ENCODE data around the gene AGPS.

Gene AGPS

GRCh38 chr2:177449159-177449558, 56.6 kb downstream of the AGPS start:
- H3K36me3 ChIP-seq (ENCODE audit: control insufficient read depth in 2 of 2, insufficient read depth in 1 of 2, low read length in 2 of 2): peaks cover 0 to 32% of the 10 kb centered on the region in 2 experiments; a peak in 2 of 3 replicates
- no peaks in the 10 kb centered on the region for H3K9me3 ChIP-seq (ENCODE audit: control insufficient read depth, insufficient read depth, low read depth, low read length)
- H3K27ac ChIP-seq (ENCODE audit: extremely low read depth, low read depth, low read length): no peak overlapping the region
- TF ChIP-seq ZNF184 (tag by site-specific recombination; IDR thresholded peaks at IDR 0.05) (peak; percentile 93), ZNF132 (tag by site-specific recombination; IDR thresholded peaks at IDR 0.05; ENCODE audit: borderline replicate concordance) (no peak), ZNF677 (tag by site-specific recombination; IDR thresholded peaks at IDR 0.05) (no peak), REST (tag by site-specific recombination; IDR thresholded peaks at IDR 0.05) (no peak), ZNF747 (tag by site-specific recombination; IDR thresholded peaks at IDR 0.05) (no peak), ATF2 (tag by site-specific recombination; IDR thresholded peaks at IDR 0.05; ENCODE audit: low read depth) (no peak), ZNF585B (tag by site-specific recombination; IDR thresholded peaks at IDR 0.05) (no peak), ZNF623 (tag by site-specific recombination; IDR thresholded peaks at IDR 0.05) (no peak)
- H3K4me1 ChIP-seq (ENCODE audit: control insufficient read depth, insufficient read depth, low read length): no peaks in the 10 kb centered on the region
- no peak overlapping the region for H3K4me3 ChIP-seq (ENCODE audit: low read depth, low read length)
- ChIA-PET CTCF (no interaction called here), POLR2A (no interaction called here)

- no peak for TF ChIP-seq ZNF433 (tag by site-specific recombination; IDR thresholded peaks at IDR 0.05; ENCODE audit: low read depth)
- no peak for TF ChIP-seq HOXC10 (CRISPR knock-in tag; IDR thresholded peaks at IDR 0.05)
- TF ChIP-seq ZFP37 (tag by site-specific recombination; IDR thresholded peaks at IDR 0.05): no peak
- no peak for TF ChIP-seq ZNF214 (tag by site-specific recombination; IDR thresholded peaks at IDR 0.05; ENCODE audit: borderline replicate concordance)
- no peak for TF ChIP-seq REST (tag by site-specific recombination; IDR thresholded peaks at IDR 0.05)
- TF ChIP-seq ZSCAN30 (tag by site-specific recombination; IDR thresholded peaks at IDR 0.05): no peak
- TF ChIP-seq, protein P1, sequence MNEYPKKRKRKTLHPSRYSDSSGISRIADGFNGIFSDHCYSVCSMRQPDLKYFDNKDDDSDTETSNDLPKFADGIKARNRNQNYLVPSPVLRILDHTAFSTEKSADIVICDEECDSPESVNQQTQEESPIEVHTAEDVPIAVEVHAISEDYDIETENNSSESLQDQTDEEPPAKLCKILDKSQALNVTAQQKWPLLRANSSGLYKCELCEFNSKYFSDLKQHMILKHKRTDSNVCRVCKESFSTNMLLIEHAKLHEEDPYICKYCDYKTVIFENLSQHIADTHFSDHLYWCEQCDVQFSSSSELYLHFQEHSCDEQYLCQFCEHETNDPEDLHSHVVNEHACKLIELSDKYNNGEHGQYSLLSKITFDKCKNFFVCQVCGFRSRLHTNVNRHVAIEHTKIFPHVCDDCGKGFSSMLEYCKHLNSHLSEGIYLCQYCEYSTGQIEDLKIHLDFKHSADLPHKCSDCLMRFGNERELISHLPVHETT (tag by site-specific recombination; IDR thresholded peaks at IDR 0.05): no peak
- TF ChIP-seq ZNF394 (tag by site-specific recombination; IDR thresholded peaks at IDR 0.05; ENCODE audit: borderline replicate concordance): no peak
- ChIA-PET POLR2A (no interaction called here), CTCF (interaction anchor here (0.7 kb wide), 2 partner anchors 304 to 318 kb away, joined by 3 to 4 read pairs; no protein-coding TSS in a partner anchor)
- Histone ChIP-seq H3K36me3 (ENCODE audit: control insufficient read depth in 2 of 2, insufficient read depth in 1 of 2, low read length in 2 of 2) (peaks cover 0 to 16% of the 10 kb centered on the region in 2 experiments; a peak in 2 of 3 replicates), H3K9me3 (ENCODE audit: control insufficient read depth, insufficient read depth, low read depth, low read length) (no peaks in the 10 kb centered on the region), H3K27ac (ENCODE audit: extremely low read depth, low read depth, low read length) (no peak overlapping the region), H3K4me3 (ENCODE audit: low read depth, low read length) (no peak overlapping the region), H3K4me1 (ENCODE audit: control insufficient read depth, insufficient read depth, low read length) (no peaks in the 10 kb centered on the region)
Observed at GRCh38 chr2:177455187-177455586, 62.6 kb downstream of the AGPS start.

Measured in HEK293 (cell line).